HG03520 (cell line): ENCODE data around the gene SSBP3.
"Not testable (repeated sequence)": the region's sequence is repeated elsewhere in the genome, so short reads cannot be mapped to it uniquely, and the experiment has no call there.

Experiments used
- ATAC-seq: cut with Tn5 transposase; IDR thresholded peaks from one replicate; pipeline ENCODE4 v1.9.1; 2021; ENCODE audit warnings: mild to moderate bottlenecking, moderate library complexity; ENCODE audit not compliant: unreplicated experiment

SSBP3 gene

GRCh38 chr1:54406339-54407153 lies at the start of gene SSBP3:
TSS of gene SSBP3 (minus strand) at chr1:54406394.
- ATAC-seq, result peak; percentile 82

- no peak for ATAC-seq
These were observed 47.3 kb upstream of the SSBP3 start for GRCh38 chr1:54453509-54453908.

- ATAC-seq, result no peak
These were observed 46.8 kb upstream of the SSBP3 start for GRCh38 chr1:54453022-54453421.

DNA sequence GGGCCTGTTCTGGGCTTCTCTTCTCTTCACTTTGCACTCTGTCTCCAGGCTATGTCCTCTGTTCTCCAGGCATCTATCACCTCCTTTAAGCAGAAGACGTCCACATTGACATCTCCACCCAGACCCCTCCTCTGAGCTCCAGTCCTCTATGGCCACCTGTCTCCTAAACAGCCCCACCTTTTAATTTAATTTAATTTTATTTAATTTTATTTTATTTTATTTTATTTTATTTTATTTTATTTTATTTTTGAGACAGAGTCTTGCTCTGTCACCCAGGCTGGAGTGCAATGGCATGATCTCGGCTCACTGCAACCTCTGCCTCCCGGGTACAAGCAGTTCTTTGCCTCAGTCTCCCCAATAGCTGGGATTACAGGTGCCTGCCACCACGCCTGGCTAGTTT lies 43.2 kb upstream of the SSBP3 start:
- not testable (repeated sequence) for ATAC-seq

DNA sequence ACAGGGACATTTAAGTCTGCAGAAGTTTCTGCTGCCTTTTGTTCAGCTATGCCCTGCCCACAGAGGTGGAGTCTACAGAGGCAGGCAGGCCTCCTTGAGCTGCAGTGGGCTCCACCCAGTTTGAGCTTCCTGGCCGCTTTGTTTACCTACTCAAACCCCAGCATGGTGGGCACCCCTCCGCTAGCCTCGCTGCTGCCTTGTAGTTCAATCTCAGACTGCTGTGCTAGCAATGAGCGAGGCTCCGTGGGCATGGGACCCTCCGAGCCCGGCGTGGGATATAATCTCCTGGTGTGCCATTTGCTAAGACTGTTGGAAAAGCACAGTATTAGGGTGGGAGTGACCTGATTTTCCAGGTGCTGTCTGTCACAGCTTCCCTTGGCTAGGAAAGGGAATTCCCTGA lies 42.6 kb upstream of the SSBP3 start:
- ATAC-seq, result not testable (repeated sequence)

DNA sequence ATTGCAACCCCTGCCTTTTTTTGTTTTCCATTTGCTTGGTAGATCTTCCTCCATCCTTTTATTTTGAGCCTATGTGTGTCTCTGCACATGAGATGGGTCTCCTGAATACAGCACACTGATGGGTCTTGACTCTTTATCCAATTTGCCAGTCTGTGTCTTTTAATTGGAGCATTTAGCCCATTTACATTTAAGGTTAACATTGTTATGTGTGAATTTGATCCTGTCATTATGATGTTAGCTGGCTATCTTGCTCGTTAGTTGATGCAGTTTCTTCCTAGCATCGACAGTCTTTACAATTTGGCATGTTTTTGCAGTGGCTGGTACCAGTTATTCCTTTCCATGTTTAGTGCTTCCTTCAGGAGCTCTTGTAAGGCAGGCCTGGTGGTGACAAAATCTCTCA lies 40.9 kb upstream of the SSBP3 start:
- not testable (repeated sequence) for ATAC-seq

DNA sequence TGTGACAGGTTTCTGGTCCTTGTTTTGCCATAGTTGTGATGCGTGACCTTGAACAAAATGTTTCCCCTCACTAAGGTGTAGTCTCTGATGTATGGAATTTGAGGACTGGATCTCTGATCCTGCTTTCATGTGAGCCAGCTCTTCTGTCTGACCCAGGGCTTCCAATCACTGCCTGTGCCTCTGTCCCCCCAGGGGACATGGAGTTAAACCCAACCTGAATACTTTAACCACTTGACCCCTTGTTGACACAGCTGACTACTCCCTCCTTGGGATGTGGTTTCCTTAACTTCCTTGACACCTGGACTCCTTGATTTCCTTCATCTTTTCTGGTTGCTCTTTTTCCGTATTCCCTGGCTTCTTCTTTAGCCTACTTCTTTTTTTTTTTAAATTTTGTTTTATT lies 36.0 kb upstream of the SSBP3 start:
- ATAC-seq, result no peak

GRCh38 chr1:54439550-54440223 lies 33.5 kb upstream of the SSBP3 start:
- no peak for ATAC-seq

- ATAC-seq, result no peak
These were observed 31.6 kb upstream of the SSBP3 start for GRCh38 chr1:54437783-54438182.

- ATAC-seq, result no peak
These were observed 30.6 kb upstream of the SSBP3 start for GRCh38 chr1:54436826-54437225.

DNA sequence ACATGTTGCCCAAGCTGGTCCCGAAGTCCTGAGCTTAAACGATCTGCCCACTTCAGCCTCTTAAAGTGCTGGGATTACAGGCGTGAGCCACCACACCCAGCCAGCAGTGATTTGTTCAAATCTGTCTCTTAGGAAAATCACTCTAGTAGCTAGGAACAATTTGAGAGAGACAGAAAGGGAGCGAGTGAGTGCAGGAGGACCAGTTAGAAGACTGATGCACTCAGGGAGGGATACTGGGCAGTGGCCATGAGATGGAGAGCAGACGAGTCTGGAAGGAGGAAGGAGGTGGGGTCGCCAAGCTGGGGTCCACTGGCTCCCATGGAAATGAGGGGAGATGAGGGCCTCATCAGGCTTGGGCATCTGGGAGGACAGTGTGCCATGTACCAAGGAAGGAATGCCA lies 23.6 kb upstream of the SSBP3 start:
- no peak for ATAC-seq

- no peak for ATAC-seq
These were observed 22.8 kb upstream of the SSBP3 start for GRCh38 chr1:54428837-54429518.

DNA sequence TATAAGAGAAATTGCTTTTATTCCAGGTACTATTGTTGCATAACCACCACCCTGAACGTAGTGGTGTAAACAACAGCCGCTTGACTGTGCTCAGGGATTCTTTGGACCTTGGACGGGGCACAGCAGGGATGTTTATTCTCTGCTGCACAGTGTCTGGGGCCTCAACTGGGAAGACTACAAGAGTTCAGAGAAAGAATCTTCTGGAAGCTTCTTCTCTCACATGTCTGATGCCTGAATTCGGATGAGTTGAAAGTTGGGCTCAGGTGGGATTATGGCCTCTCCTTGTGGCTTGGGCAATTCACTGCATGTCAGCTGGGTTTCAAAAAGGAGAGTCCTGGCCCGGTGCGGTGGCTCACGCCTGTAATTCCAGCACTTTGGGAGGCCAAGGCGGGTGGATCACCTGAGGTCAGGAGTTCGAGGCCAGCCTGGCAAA lies 19.0 kb upstream of the SSBP3 start:
- ATAC-seq, result no peak

GRCh38 chr1:54424398-54424797 lies 18.2 kb upstream of the SSBP3 start:
- no peak for ATAC-seq

DNA sequence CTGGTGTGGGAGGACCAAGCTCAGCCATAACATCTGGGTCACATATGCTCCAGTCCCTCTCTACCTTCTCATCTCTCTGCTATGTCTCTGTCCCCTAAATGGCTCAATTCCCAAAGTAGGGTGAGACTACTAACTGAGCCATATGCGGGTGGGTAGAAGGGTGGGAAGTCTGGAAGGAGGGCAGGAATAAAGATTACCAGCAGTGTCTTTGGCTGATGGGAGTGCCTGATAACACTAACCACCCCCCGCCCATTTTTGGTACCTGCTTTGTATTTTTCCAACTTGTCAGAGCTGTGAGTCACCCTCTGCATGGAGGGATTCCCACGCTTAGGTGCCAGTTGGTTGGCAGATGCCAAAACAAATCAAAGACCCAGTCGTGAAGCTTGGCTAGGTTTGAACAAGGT lies 14.9 kb upstream of the SSBP3 start:
- ATAC-seq, result no peak

DNA sequence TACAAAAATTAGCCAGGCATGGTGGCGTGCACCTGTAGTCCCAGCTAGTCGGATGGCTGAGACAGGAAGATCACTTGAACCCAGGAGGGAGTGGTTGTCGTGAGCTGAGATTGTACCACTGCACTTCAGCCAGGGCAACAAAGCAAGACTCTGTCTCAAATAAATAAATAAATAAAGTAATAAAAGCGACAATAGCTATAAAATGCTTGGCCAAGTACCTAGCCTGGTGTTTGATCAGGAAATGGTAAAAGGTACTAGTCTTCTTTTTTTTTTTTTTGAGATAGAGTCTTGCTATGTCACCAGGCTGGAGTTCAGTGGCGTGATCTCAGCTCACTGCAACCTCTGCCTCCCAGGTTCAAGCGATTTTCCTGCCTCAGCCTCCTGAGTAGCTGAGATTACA lies 12.4 kb upstream of the SSBP3 start:
- not testable (repeated sequence) for ATAC-seq

GRCh38 chr1:54417123-54417522 lies 10.9 kb upstream of the SSBP3 start:
- ATAC-seq, result no peak

GRCh38 chr1:54416435-54416834 lies 10.2 kb upstream of the SSBP3 start:
- ATAC-seq, result no peak

DNA sequence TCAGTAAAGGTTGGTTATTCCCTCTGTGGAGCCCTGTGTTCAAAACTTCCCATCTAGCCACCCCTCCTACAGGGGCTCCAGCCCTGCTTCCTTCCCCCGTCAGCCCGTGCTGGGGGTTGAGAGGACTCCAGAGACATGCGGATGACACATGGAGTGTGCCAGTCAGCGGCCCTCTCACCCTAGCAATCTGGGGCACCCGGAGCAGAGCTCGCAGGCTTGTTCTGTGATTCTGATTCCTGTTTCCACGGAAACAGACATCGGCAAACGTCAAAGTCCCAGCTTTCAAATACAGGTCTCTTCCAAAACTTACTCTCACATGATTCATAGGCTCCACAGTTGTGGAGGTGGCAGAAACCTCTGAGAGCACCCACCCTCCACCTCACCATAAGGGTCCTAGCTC lies 9.8 kb upstream of the SSBP3 start:
- ATAC-seq, result no peak

- no peak for ATAC-seq
These were observed 9.3 kb upstream of the SSBP3 start for GRCh38 chr1:54415533-54415932.

DNA sequence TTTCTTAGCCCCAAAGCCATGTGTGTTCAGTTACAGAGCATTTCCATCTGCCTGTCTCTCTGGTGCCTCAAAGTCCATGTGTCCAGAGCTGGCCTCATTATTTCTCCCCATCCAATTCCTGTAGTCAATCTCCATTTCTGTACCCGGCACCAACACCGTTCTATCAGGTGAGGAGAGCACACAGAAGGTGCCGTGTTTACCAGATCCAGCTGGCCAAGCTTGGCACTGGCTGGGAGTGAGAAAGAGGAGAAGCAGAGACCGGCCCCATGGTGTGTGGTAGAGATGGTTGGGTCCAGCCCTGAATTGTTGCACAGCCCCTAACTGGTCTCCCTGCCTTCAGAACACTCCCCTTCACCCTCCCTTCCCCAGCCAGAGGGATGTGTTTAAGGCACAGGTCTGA lies 7.5 kb upstream of the SSBP3 start:
- ATAC-seq, result no peak

GRCh38 chr1:54413295-54413694 lies 7.1 kb upstream of the SSBP3 start:
- no peak for ATAC-seq
